Non-pigmented ciliary epithelial cell (primary cell): ENCODE data around the gene TARBP1.
"Not testable (repeated sequence)": the region's sequence is repeated elsewhere in the genome, so short reads cannot be mapped to it uniquely, and the experiment has no call there.

Source experiments
- DNase-seq: peaks from one replicate; pipeline ENCODE4 v3.0.0-alpha.2; 2010; ENCODE audit warnings: low read depth

TARBP1 gene

DNA sequence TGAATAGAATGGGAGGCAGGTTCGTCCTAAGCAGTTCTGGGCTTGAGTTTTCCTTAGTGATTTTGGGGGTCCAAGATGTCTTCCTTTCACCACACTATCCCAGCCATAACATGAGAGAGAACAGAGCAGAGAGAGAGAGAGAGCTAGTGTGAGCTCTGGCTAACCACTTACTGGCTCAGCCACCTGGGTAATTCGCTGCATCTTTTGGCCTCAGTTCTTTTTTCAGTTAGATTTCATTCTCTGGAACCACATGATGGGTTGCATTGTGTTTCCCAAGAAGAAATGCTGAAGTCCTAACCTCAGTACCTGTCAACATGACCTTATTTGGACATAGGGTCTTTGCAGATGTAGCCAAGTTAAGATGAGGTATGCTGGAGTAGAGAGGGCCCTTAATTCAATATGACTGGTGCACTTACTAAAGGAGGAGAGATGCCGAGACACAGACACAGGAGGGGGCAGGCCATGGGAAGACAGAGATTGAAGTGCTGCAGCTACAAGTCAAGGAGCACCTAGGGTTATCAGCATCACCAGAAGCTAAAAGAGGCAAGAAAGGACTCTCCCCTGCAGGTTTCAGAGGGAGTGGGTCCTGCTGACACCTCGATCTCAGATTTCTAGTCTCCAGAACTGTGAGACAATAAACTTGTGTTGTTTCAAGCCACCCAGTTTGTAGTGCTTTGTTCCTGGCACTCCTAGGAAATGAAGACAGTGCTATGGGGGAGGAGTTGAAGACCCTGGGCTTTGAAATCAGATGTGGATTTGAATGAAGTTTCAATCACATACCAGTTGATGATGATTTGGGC, 26.2 kb upstream of the TARBP1 start:
- DNase-seq, result no peak

GRCh38 chr1:234504251-234504650, 25.3 kb upstream of the TARBP1 start:
- not testable (repeated sequence) for DNase-seq

GRCh38 chr1:234503193-234504050, 24.4 kb upstream of the TARBP1 start:
- DNase-seq, result no peak

GRCh38 chr1:234502785-234503184, 23.8 kb upstream of the TARBP1 start:
- DNase-seq, result no peak

GRCh38 chr1:234500269-234500668, 21.3 kb upstream of the TARBP1 start:
- no peak for DNase-seq

GRCh38 chr1:234499943-234500245, 20.9 kb upstream of the TARBP1 start:
- DNase-seq, result no peak

DNA sequence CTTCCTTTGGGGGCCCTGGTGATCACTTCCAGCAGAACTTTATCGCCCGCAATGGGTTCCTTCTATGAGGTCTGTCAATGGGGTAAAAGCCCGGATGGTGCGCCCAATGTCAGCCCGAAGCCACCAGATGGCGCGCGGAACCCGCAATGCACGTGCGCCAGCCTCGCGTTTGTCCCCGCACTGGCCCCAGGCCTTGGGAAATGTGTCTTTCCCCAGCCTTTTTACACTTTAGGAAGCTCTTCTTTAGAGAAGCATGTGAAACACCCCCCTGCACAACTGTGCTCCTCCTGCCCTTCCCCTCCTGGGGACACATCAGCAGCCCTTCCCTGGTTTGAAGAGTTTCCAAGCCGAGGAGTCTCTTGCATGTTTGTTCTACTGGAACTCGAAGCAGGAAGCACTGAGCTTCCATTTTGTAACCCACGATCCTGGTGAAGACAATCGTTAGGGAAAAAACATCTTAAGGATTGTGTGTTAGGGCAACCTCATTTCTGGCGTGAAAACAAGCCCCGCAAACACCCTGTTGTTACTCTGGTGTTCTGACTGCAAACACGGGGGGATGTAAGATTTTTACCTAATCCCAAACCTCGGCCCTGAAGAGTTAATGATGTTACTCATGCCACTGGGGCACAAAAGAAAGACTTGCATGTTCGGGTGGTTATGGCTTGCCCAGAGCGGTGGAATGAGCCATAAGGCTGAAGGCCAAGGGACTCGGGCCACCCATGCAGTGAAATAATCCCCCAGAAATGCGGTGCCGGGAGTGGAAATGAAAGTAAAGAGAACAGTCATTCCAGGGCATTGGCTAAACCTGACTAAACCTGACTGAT, 20.4 kb upstream of the TARBP1 start:
- no peak for DNase-seq

DNA sequence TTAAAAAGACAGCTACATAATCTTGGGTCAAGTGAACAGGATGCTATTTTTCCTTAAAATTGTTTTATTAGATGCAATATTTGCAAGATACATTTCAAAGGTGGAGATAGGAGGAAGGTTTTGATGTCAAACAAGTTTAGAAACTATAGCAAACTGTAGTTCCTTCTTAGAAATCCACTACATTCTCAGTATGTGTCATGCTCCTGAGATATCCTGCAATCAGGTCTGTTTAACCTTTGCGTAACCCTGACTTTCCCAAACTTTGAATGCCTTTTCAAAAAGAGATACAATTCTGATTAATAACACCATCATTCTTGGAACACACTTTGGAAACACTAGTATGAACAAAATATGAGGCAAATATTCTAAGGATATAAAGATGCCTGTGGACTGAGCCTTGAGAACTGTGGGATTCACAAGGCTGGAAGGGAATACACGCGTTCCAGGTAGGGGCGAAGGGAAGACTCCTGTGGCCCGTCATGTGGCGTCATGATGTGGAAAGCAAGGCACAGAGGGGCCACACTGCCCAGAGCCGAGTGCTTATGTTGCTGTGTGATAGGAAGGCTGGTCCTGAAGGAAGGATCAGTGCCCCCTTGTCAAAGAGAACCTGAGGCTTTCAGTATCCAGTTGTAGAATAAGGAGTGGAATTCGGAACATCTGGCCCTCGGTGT, 19.6 kb upstream of the TARBP1 start:
- DNase-seq, result no peak

DNA sequence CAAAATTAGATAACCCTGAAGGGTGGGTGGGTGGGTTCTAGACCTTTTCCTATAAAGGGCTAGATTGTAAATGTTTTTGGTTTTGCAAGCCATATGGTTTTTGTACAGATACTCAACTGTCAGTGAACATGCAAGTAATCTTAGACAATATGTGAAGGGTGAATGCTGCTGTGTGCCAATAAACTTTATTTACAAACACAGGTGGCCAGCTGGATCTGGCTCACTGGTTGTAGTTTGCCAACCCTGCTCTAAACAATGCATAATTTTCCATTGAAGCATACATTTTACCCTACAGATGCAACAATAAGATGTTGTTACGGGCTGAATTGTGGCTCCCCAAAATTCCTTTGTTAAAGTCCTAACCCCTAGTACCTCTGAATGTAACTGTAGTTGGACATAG, 18.6 kb upstream of the TARBP1 start:
- DNase-seq, result no peak

DNA sequence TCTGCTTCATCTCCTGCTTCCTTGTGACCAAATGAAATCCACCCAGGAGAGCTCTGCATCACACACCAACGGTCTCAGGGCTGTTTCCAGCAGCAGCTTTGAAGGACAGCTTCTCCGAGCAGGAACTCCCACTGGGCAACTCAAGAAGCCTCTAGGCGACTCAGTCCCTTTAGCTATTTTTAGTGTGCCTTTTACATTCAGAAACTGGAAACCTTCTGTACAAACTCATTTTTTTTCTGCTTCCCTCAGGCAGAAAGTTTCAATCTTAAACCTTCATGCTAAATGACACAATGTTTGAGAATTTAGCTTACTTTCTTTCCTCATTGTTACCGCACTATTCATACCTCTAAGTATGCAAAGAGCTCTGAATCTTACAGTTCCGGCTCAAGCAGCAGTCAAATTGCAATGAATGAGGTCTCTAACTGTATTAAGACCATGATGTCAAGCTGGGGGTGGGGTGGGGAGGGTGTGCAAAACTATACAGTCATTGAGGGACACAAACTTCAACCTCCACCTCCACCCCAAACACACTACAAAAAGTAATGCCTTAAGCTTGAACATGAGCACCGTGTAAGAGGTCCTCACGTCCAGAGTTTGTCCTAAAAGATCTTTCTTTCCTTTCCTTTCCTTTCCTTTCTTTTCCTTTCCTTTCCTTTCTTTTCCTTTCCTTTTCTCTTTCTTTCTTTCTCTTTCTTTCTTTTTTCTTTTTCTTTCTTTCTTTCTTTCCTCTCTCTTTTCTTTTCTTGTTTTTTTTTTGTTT, 16.4 kb upstream of the TARBP1 start:
- peak; percentile 91 for DNase-seq

DNA sequence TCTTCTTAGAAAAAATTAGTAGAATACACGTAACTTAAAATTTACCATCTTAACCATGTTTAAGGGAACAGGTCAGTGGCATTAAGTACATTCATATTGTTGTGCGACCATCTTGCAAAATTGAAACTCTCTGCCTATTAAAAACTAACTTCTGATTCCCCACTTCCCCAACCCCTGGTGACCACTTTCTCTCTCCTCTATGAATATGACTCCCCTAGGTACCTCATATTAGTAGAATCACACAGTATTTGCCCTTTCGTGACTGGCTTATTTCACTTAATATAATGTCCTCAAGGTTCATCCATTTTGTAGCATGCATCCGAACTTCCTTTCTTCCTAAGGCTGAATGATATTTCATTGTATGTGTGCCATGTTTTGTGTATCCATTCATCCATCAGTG, 15.1 kb upstream of the TARBP1 start:
- no peak for DNase-seq

DNA sequence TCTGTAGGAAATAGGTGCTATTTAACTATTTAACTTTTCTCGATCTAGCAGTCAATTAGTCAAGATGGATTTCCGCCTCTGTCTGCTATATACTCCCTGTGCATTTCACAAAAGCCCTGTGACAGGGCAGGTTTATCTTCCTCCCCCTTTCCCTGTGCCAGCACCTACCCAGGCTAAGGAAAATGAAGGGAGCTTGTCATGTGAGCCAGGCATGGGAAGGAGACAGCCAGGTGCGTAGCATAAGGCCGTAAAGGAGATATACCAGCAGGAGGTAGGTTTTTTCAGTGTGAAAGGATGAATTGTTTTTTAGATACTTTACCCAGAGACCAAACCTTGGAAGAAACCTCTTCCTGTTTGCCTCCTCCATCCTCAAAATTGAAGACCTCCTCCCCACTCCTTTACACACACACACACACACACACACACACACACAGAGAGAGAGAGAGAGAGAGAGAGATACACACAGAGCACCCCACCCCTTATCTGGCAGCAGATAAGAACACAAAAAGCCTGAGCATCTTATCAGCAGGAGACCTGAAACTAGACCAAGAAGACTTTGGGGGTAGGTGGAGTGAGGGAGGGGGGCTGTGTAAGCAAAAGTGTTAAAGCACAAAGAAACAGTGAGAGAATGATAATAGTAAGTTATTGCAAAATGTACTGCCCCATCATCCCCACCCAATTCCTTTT, 12.0 kb upstream of the TARBP1 start:
- no peak for DNase-seq

GRCh38 chr1:234489698-234490077, 10.7 kb upstream of the TARBP1 start:
- DNase-seq, result no peak

GRCh38 chr1:234489007-234489697, 10.2 kb upstream of the TARBP1 start:
- DNase-seq, result no peak

- DNase-seq, result no peak
Observed at GRCh38 chr1:234488054-234489006, 9.4 kb upstream of the TARBP1 start.

DNA sequence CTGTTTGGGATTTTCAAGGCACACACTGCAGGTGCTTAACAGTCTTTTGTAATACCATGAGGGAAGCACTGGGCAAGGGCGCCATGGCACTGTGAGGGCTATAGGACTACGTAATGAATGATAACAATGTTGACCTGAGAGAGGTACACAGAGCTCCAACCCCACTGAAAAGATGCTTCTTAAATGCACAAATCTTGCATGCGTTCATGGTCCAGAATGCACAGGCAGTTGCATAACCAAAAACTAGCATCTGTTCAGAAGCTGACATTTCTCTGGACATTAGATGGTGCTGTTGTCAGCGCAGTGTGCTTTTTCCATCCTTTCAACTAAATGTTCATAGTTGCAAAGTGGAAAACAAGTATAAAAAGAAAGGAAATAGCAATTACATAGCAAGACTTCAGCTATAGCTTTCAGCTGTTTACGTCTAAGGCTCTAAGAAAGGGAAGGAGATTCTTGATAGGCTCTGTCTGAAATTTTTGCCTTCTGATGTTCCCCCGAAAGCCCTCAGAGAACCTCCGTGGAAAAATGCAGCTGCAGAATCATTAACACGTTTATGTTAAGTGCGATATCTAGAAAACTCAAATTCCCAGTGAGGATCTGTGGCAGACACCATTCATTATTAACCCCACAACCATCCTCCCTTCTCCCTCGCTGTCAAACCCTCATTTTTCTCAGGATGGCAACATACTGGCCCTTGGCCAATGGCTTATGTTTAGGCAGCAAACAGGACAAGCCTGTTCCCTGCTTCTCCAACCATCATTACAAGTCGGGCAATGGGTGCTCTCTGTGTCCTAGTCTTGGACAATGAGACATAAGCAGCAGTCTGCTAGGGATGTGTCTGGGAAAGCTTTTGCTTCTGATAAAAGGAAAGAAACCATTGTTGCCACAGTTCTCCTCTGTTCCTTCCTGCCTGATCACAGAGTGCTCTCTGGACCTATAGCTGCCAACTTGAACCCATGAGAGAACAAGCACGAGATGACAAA, 8.2 kb upstream of the TARBP1 start:
- no peak for DNase-seq

DNA sequence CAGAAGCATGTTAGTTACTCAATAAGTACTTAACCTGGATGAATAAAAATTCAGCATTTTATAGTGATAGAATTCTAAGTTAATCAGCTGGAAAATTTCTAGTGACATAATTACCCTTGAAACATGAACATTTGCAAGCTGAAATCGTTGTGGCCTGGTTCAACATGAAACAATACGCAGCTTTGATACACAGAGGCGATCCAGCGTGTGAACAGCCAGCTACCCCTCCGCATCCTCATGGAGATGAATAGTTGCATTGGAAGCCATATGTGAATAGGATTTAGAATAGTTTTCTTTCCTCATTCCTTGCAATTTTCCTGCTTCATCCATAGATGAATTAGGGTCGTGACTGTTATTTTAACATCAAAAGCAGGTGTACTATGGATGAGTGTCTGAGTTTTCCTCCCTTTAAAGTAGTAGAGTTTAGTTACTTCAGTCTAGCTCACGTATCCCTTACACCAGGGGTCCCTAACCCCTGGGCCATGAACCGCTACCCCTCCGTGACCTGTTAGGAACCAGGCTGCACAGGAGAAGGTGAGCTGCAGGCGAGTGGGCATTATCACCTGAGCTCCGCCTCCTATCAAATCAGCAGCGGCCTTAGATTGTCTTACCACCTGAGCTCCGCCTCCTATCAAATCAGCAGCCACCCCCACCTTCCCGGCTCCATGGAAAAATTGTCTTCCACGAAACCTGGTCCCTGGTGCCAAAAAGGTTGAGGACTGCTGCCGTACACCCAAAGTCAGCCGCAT, 6.2 kb upstream of the TARBP1 start:
- DNase-seq, result no peak
